DMS 273 (cell line): ENCODE results near the gene YIPF3.
"Not testable (repeated sequence)": the region's sequence is repeated elsewhere in the genome, so short reads cannot be mapped to it uniquely, and the experiment has no call there.

Experiments used
- DNase-seq: peaks from one replicate; lab custom pipeline; 2025; ENCODE audit not compliant: unreplicated experiment; lab: John Stamatoyannopoulos, UW

YIPF3 gene

DNA sequence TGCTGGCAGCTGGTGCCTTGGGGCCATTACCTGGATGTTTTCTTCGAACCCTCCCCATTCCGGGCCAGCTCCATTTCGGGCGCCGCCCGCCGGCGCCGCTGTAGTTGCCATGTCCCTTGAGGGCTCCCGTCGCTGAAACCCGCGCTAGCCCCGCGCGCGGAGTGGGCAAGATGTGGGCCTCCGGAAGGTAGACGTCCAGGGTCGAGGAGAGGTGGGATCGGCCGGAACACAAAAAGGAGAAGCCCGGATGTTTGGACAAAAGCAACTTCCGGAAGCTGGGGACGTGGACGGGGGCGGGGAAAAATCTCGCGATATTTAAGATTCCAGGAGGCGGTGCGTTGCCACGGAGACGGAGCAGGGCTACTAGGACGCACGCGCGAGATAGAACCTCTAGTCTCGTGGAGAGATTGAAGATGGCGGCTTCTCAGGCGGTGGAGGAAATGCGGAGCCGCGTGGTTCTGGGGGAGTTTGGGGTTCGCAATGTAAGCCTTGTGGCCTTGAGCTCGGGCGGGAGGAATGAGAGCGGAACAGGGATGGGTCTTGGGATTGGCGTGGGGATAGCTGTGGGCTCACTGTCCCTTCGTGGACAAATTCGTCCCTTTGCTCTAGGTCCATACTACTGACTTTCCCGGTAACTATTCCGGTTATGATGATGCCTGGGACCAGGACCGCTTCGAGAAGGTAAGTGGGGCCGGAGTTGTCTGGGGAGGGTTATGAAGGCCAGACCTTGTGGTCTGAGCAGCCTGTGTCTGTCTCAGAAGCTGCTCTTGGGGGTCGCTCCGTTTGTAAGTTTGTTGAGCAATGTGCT is at the start of gene YIPF3, which contains the start of gene POLR1C:
Gene YIPF3 (minus strand): TSS at position 230 of the 808 bp plus-strand sequence. CDS start 119 bp downstream, at position 111.
Gene POLR1C (plus strand): TSS at position 393 of the 808 bp plus-strand sequence. CDS start 21 bp downstream, at position 414.
- peak; percentile 99 for DNase-seq

DNA sequence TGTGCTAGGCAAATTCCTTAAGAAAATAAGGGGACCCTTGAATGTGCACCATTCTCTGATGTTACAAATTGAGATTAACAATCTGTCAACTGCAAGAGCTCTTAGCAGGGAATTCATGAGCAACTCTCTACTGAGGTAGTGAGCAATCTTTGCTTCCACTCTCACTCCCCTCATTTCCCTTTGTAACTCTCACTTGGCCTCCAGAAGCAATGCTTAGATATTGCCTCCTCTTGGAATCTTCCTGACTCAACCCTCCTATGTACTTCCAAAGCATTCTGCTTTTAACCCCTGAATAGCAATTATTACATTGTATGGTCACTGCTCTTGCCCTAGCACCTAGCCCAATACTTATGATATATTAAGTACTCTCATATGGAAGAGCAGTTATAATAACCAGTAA is 42.6 kb upstream of the YIPF3 start:
- no peak for DNase-seq

DNA sequence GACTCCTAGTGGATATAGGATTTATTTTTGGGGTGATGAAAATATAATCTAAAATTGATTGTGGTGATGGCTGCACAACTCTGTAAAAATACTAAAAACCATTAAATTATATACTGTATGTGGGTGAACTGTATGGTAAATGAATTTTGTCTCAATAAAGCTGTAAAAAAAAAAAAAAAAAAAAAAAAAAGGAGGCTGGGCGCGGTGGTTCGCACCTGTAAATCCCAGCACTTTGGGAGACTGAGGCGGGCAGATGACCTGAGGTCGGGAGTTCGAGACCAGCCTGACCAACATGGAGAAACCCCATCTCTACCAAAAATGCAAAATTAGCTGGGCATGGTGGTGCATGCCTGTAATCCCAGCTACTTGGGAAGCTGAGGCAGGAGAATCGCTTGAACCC is 40.9 kb upstream of the YIPF3 start:
- DNase-seq = not testable (repeated sequence)

DNA sequence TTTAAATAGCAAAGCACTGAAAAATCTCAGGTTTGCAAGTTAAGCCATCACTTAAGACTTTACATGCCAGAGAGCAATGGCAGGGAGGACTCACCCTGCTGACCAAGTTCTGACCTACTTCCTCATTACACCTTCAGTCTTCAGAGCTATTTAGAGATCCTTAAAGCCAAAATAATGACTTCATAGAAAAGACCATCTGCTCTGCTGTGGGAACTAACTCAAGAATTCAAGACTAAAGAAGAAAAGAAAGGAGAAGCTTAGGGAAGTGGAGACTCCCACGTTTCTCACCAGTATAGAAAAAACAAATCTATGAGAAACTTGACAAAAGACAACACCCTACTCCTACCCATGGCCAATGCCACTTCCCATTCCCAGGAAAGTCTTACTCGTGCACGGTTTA is 30.5 kb upstream of the YIPF3 start:
- peak; percentile 21 for DNase-seq

DNA sequence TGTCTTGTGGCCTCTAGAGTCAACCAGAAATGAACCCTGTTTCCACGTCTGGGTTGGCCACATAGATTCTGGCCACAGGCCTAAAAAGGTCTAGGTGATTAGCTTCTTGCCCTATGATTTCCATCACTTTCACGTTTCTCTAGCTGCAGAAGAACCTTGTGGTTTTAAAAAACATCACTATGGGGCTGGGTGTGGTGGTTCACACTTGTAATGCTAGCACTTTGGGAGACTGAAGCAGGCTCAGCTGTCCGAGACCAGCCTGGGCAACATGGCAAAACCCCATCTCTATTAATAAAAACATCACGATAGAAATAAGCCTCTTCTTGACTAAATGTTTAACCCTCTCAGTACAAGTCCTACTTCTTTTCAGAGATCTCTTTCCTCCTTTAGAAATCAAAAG is 27.7 kb upstream of the YIPF3 start:
- no peak for DNase-seq

DNA sequence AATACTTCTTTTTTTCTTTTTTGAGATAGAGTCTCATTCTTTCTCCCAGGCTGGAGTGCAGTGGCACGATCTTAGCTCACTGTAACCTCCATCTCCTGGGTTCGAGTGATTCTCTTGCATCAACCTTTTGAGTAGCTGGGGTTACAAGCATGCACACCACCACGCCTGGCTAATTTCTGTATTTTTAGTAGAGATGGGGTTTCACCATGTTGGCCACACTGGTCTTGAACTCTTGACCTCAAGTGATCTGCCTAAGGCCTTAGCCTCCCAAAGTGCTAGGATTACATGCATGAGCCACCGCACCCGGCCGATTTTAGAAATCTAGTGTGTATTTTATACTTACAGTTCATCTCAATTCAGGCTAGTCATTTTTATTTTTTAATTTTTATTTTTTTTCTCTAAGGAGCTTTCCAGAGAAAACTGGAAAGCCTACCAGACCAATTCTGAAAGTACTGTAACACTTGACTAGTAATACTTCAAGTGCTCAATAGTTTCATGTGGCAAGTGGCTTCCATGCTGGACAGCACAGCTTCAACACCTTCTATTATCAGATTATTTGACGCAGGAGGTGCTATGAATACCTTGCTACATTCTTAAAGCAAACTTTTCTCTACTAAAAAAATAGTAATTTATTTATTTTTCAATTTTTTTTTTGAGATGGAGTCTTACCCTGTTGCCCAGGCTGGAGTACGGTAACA is 25.2 kb upstream of the YIPF3 start:
- no peak for DNase-seq

DNA sequence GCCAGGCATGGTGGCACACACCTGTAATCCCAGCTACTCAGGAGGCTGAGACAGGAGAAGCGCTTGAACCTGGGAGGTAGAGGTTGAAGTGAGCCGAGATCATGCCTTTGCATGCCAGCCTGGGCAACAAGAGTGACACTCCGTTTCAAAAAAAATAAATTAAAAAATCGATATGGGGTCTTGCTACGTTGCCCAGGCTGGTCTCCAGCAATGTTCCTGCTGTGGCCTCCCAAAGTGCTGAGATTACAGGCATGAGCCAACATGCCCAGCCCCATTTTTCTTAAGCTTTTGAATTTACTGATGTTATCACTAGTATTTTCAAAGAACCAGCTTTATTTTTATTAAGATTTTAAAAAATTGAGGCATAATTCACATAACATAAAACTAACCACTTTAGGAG is 23.8 kb upstream of the YIPF3 start:
- no peak for DNase-seq

DNA sequence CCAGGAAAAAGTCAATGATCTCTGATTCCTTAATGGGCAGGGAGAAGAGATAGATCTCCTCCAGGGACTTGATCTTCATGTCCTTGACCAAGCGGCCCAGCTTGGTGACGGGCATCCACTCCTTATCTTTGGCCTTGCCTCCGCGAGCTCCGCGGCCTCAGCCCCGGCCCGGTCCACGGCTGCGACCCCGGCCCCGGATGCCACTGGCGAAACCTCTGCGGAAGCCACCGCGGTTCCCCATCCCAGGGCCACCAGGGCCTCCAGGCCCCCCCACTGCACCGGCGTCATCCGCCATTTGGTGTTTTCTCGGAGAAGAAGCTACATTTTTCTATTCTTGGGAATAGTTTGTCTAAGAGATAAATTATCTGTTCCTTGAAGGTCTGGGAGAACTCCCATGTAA is 22.7 kb upstream of the YIPF3 start:
- DNase-seq = not testable (repeated sequence)

DNA sequence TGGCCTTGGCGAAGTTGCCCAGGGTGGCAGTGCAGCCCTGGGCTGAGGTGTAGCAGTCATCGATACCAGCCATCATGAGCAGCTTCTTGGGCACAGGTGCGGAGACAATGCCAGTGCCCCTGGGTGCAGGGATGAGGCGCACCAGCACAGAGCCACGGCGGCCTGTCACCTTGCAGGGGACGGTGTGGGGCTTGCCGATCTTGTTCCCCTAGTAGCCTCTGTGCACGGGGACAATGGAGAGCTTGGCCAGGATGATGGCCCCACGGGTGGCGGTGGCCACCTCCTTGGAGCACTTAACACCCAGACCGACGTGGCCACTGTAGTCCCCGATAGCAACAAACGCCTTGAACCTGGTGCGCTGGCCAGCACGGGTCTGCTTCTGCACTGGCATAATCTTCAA is 22.3 kb upstream of the YIPF3 start:
- DNase-seq = not testable (repeated sequence)

DNA sequence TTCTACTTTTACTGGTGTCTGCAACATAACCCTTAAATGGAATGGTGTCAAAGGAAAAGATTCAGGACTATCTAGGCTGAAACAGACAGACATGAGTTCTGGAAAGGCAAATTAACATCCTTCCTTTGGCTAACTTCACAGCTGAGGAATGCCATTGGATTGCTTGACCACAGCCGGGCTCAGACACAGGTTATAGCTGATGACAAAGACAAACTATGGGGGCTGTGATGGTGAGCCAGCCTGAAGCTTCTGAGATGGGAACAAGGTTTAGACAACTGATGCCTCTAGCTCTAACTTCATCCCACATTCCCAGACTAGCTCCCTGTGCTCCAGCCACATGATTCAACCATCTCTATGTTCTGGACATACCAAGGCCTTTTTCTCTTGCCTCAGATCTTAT is 15.5 kb upstream of the YIPF3 start:
- DNase-seq = no peak

DNA sequence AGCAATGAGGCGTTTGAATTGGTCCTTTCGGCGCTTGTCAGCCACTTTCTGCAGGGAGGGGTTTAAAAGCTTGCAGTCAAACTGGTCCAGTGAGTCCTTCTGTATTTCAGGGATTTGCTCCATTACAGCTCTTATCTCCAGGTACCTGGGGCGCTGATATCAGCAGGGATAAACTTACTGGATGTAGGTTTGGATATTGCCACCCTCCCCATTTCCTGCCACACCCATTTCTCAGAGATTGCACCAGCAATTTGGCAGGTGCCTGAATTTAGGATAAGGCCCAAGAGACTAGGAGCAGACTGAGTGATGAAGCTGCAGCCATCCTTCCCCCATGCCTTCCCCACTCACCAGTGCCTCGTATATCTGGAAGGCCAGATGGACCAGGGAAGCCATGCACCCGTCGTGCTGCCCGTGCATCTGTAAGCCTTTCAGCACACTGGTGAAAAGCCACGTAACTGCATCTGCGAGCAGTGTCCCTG is 7.8 kb upstream of the YIPF3 start:
- no peak for DNase-seq

DNA sequence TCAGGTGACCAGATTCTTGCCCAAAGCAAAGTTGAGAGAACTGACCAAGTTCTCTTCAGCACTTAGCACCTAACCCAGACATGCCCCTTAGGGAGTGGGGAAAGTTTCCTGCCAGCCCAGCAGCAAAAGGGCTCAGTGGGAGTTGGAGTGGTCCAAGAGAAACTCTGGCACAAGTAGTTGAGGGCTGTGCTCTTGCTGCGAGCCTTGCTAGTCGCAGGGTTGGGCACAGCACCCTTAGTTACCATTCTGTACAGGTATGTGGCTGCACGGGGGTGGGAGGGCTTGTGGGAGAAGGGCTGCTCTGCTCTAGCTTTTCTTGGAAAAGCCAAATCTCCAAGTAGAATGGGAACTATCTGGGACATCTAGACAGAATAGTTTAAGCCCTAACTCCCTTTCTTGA is 6.6 kb upstream of the YIPF3 start:
- no peak for DNase-seq

DNA sequence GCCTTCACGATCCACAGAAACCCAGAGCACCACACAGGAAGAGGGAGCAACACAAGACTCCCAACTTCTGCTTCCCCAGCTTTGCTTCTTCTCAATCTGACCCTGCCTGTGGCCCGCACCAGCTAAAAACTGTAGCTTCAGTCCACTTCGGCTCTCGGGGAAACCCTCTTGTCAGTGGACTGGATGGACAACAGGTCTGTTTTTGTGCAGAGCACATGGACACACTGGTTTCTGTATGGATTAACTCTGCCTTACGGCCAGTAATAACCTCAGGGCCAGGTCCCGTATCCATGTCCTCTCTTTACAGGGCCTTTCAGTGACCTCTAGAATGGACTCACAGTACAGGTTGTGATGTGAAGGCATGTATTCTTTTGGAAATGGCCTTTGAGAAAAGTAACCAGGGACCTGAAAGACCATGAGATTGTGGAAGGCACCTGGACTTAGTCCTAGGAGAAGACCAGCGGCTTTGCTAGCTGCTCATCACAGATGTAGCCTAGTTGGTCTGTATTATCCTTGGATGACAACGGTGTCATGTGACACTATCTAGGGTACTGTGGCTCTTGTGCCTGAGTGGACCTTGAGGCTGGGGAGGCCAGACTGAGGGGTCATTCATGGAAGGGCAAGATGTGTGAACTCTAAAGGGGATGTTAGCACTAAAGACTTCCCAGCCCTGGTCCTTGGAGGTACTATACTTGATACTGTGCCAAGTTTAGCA is 6.0 kb upstream of the YIPF3 start:
- DNase-seq = no peak

DNA sequence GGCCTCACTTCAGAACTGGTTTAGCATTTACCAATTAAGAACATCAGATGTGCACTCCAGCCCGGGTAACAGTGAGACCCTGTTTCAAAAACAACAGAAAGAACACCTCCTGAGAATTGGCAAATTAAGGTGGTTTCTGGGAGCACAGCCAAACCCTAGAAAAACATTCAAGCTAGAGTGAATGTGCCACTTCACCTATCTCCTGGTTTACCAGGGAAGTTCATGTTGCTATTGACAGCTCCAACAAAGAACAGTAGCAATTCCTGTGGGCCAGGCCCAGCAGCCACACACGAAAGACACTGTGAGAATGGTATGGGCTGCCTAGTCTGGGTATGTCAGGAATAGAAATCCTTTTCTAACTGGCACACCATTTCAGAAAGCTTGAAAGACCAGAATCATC is 5.1 kb upstream of the YIPF3 start:
- DNase-seq = peak; percentile 25

DNA sequence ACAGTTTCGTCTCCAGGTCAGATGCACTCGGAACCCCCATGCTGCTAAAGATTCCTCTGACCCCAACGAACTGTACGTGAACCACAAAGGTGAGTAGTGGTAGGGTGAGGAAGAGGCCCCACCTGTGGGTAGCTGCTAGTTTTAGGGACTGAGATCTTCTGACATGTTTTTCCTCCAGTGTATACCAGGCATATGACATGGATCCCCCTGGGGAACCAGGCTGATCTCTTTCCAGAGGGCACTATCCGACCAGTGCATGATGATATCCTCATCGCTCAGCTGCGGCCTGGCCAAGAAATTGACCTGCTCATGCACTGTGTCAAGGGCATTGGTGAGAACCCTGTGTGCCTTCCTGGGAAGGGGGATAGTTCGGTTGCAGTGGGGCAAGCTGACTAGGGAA is 3.4 kb upstream of the YIPF3 start:
- DNase-seq = no peak

DNA sequence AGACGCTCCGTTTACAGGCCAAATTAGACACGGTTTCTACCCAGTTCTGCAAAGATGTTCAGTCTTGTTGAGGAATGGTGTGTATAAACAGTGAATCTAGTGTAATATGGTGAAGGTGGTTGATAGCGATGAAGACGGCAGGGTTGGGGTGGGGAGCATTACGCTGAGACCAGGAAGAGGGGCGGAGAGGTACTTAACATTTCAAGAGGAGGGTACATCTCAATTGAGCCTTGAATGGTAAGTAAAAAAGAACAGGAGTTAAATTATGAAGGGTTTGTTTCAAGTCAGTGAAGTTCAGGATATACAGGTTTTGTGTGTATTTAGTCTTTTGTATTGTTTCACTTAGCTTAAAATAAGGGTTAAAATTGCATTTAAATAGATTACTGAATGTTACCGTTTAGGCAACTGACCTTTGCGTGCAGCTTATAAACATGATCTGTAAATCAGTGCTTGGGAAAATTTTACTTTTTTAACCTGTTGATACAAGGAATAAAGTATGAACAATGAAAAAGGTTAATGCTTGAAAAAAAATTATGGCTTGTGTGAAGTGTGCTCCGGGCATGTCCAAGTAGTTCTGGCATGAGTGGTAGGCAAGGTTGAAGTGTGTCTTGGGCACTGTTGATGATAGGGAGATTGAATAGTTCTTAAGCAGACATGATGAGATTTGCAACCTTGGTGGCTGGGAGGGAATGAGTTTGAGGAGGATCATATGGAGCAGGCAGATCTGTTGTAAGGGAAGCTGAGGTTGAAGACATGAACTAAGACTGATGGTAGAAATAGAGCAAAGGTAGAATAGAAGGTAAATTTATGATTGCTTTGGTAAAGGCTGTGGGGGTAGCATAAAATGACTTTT is 1.0 kb upstream of the YIPF3 start:
- peak; percentile 55 for DNase-seq

DNA sequence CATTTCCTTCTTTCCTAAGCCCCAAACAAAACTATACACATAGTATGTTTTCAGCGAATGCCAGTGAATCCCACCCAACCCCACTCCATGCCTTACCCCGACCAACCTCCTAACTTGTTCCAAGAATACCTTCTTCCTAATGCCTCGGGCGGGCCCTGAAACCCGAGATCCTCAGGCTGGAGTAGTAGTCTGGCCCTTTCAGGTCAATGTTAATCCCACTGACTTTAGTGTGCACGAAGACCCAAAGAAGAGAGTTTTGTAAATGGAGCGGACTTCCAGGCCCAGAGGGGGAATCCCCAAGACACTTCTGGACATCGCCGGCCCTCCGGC is 394 bp downstream of the YIPF3 start:
- DNase-seq = no peak

DNA sequence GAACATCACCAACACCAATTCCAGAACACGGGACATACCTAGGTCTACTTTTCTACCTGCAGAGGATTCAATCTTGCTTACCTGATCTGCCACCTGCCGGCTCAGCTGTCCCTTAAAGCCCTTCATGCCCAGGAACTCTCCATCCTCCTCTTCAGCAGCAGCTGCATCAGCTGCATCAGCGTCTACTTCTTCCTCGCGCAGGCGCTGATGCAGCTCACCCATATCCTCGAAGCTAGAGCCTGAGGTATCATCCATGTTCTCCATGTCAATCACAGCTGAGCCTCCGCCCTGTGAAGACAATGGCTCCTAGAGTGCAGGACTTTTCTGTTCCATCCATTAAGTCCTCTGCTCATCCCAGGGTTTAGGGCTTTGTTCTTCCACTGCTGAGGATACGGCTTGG is 918 bp downstream of the YIPF3 start:
- no peak for DNase-seq

DNA sequence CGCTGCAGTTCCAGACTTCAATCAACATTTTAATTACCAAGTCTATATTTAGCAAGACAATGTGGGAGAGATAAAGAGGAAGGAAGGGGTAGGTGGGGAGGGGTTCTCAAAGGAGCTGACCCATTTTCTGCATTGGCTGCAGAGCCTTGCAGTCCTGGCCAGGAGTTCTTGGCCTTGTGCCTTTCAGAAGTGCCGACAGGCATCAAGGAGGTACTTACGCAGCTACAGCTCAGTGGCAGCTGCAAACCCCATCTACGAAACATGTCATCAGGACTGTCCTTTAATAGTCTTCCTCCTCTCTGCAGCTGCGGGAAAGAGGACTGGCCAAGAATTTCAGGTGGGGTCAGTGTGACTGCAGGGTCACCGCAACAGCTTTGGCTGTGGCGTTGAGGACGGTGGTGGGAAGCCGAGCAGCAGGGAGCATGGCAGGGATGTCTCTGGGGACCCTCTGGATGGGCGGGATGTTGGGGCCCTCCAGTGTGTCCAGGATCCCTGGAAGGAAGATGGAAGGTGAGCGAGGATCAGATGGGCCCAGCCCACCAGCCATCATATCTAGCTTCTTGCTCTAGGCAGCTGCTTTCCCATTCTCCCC is 4.8 kb downstream of the YIPF3 start:
- DNase-seq = no peak

DNA sequence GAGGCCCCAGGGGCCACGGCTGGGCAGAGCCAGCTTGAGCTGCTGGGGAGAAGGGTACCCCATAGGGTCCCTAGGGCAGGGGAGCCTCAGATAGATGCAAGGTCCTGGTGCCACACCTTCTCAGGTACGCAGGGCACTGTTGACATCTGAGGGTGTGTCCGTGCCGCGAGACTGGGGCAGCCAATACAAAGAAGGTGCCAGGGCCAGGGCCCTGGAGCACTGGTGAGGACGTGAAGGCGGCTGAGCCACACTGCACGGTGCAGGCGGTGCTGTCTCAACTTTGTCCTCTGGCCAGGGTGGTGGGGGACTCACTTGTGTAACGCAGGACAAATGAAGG is 5.9 kb downstream of the YIPF3 start:
- DNase-seq = no peak
